ENCODE data around the gene PBX1.

GRCh38 chr1:164670786-164671185, 111.8 kb downstream of the PBX1 start:
- TF ChIP-seq ZNF266 (tag by site-specific recombination; IDR thresholded peaks at IDR 0.05; ENCODE audit: low read depth) = no peak
- TF ChIP-seq, protein P1, sequence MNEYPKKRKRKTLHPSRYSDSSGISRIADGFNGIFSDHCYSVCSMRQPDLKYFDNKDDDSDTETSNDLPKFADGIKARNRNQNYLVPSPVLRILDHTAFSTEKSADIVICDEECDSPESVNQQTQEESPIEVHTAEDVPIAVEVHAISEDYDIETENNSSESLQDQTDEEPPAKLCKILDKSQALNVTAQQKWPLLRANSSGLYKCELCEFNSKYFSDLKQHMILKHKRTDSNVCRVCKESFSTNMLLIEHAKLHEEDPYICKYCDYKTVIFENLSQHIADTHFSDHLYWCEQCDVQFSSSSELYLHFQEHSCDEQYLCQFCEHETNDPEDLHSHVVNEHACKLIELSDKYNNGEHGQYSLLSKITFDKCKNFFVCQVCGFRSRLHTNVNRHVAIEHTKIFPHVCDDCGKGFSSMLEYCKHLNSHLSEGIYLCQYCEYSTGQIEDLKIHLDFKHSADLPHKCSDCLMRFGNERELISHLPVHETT (tag by site-specific recombination; IDR thresholded peaks at IDR 0.05) = no peak
- TF ChIP-seq ZNF302 (tag by site-specific recombination; IDR thresholded peaks at IDR 0.05; ENCODE audit: low read depth) = no peak
- TF ChIP-seq ZNF548 (tag by site-specific recombination; IDR thresholded peaks at IDR 0.05) = no peak
- TF ChIP-seq ZNF596 (tag by site-specific recombination; IDR thresholded peaks at IDR 0.05) = no peak
- TF ChIP-seq, protein P2, sequence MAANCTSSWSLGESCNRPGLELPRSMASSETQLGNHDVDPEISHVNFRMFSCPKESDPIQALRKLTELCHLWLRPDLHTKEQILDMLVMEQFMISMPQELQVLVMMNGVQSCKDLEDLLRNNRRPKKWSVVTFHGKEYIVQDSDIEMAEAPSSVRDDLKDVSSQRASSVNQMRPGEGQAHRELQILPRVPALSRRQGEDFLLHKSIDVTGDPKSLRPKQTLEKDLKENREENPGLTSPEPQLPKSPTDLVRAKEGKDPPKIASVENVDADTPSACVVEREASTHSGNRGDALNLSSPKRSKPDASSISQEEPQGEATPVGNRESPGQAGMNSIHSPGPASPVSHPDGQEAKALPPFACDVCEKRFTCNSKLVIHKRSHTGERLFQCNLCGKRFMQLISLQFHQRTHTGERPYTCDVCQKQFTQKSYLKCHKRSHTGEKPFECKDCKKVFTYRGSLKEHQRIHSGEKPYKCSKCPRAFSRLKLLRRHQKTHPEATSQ (tag by site-specific recombination; IDR thresholded peaks at IDR 0.05) = no peak
- no peak for TF ChIP-seq ZBTB8A (tag by site-specific recombination; IDR thresholded peaks at IDR 0.05)
- TF ChIP-seq ZNF677 (tag by site-specific recombination; IDR thresholded peaks at IDR 0.05) = no peak
- TF ChIP-seq ZNF777 (tag by site-specific recombination; IDR thresholded peaks at IDR 0.05; ENCODE audit: borderline replicate concordance) = no peak
- no peak for TF ChIP-seq ZNF518A (tag by site-specific recombination; conservative IDR thresholded peaks at IDR 0.05; ENCODE audit: low read depth)
